UCSD-AML1 (cell line): ENCODE results near the gene AMIGO3.
"Not testable (repeated sequence)": the region's sequence is repeated elsewhere in the genome, so short reads cannot be mapped to it uniquely, and the experiment has no call there.

ENCODE experiments used
- DNase-seq: peaks from one replicate; lab custom pipeline; 2025; ENCODE audit not compliant: unreplicated experiment; lab: John Stamatoyannopoulos, UW

AMIGO3 gene

DNA sequence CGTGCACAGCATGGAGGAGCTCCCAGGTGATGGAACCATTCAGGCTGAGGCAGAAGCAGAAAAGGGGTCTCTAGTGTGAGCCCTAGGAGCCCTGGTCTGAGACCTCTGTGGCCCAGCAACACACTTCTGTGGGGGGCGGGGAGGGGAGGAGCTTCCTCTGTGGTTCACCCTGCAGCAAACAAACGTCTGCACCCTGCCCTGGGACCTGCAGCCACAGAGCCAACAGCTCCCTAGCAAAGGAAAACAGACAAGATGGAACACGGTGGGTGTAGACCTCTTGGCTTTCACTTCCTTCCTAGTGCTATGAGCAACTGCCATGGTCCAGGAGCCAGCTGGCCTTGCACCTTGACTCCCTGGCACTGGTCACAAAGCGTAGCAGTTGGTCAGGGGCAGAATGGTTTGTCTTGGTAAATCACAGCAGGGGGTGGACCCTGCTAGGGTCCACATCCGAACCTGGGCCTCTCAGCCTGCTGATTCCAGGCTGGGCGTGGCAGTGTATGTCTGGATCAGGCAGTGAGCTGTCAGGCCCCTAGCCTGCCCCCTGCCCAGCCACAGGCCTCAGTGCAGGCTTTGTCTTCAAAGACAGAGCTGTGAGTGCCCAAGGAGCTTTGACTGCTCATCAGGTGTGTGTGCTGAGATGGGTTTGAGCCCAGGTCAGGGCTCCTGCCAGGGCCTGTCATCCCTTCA lies 6.7 kb downstream of the AMIGO3 start:
- no peak for DNase-seq

DNA sequence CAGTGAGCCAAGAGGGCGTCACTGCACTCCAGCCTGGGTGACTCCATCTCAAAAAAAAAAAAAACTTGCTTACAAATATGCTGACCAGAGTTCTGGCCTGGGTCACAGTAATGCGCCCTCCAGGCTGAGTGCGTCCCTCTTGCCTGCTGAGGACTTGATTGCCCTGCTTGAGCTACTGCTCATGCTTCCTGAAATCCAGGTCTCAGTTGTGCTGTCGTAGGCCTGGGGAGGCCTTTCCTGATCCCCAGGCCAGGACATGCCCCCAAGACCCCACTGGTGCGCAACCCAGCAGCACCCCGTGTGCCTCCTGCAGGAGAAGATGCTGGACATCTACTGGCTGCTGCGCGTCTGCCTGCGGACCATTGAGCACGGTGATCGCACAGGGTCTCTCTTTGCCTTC lies 7.3 kb downstream of the AMIGO3 start:
- DNase-seq = no peak

DNA sequence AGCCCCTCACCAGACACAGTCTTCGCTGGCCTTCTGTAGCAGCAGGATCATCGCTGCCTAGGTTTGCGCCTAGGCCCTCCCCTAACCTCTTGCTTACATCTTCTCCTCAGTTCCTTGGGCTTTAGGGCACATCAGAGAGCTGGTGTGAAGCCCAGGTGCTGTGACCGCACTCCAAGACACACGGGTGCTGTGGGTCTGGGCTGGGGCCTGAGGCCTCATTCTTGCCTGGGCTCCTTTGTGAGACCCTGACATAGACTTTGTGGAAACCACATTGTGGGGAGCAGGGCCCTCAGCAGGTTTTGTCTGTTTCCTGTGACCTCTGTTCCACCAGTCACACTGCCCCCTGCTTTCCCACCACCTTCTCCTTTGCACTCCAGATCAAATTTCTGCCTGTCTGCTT lies 8.0 kb downstream of the AMIGO3 start:
- DNase-seq = no peak

DNA sequence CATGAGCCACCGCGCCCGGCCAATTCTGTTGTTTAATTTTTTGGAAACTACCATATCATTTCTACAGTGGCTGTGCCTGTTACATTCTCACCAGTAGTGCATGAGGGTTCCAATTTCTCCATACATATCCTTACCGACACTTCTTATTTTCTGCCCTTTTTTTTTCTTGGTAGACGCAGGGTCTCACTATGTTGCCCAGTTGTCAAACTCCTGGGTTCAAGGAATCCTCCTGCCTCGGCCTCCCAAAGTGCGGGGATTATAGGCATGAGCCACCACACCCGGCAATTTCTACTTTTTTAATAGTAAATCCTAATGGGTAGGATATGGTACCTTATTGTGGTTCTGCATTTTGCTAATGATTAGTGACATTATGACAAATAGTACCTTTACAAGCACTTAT lies 9.6 kb downstream of the AMIGO3 start:
- DNase-seq = no peak

DNA sequence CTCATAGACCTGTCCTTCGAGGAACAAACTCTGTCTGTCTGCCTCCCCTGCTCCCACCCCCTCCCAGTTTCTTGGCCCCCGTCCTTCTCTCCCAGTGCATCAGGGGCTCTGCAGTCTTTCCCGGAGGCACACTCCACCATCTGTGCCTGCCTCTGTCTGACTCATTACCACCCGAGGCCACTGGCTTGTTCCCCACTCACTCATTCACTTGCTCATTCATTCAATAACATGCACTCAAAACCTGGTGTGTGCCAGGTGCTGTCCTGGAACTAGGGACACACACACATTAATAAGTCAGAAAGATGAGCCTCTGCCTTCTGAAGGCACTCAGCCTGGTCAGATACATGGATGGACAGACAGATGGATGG lies 12.4 kb downstream of the AMIGO3 start:
- no peak for DNase-seq

DNA sequence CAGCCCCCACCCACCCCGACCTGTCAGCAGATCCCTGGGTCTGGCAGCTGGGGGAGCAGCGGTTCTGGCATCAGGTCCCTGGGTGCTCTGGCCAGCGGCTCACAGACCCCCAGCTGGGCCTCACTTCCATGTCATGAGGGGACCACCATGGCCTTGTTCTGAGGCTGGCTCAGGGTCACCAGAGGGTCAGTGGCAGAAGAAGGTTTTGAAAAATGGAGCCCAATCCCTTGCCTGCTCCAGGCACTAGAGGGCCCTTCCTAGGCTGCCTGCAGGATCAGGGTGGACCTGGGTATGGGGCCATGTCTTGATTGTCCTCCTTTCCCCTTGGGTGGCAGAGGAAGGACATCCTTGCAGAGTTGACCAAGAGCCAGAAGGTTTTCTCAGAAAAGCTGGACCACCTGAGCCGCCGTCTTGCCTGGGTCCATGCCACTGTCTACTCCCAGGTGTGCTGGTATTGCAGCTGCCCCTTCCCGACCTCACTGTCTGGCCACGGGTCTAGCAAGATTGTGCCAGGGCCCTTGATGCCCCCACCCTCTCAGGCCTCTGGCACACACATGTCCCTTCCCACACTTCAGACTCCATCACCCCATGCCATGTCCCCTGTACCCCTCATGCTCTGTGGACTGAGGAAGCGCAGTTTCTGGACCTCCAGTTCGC lies 12.9 kb downstream of the AMIGO3 start:
- DNase-seq = no peak

DNA sequence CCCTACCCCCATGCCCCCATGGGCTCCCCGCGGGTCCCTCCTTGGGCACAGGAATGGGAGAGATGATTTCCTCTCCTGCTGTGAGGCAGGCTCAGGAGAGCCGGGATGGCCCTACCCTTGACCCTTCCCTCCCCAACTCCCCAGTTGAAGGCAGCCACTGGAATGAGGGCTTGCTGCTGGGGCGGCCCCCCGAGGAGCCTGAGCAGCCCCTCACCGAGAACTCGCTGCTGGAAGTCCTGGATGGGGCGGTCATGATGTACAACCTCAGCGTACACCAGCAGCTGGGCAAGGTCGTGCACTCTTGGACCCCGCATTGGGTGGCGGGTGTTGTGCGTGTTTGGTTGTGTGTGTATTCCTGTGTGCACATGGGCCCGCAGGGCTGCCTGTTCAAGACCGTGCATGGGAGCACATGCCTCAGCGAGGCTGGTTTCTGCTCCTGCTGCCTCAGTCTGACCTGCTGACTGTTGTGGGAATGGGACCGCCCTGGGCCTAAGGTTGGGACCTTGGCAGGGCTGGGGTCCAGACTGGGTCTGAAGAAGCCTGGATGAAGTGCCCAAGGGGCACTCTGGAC lies 14.0 kb downstream of the AMIGO3 start:
- DNase-seq = no peak

DNA sequence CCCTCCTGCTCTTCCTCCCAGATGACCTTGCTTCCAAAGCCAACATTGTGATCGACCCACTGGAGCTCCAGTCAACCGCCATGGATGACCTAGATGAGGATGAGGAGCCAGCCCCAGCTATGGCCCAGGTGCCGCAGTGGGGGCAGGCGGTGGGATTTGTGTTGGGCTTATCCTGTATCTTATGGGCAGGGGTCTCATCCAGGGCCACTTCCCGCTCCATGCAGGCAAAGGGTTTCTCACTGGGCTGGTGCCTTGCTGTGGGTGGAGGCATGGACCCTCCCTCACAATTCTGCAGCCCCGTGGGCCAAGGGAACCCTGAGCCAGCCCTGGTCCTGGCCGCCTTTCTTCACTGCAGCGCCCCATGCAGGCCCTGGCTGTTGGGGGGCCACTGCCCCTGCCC lies 14.9 kb downstream of the AMIGO3 start:
- DNase-seq = no peak

DNA sequence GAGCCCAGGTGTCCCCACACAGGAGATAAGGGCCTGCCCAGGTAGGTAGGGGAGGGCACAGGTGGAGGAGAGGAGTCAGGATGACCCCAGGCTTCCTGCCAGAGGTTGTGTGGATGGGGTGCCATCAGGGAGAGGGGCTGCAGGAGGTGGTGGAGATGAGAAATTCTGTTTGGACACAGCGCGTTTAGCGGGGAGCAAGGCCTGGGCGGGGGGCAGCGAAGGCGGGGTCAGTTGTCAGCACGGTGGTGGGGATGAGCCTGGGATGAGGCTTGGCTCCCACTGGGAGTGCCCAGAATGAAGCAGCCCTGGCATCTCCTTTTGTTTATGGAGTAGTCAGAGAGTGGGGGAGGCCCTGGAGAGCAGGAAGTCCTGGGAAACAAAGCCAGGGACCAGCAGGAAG lies 15.5 kb downstream of the AMIGO3 start:
- no peak for DNase-seq

DNA sequence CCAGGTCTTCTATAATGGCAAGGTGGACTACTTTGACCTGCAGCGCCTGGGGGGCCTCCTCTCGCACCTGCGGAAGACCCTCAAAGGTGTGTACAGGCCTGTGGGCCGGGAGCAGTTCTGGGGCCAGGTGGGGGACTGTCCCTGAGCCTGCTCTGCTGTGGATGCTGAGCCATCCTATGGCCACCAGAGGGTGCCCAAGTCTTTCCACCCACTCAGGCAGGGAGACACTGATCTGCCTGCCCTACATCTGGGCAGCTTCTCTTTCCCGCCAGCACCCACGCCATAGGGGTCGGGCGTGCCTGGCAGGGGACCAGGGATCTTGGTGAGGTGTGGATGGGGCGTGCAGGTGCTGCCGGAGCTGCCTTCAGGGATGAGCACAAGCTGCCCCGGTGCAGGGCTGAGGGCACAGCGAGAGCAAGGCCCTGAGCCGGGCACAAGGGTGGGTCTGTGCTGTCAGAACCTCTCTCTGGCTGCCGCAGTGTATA lies 16.0 kb downstream of the AMIGO3 start:
- peak; percentile 59 for DNase-seq

DNA sequence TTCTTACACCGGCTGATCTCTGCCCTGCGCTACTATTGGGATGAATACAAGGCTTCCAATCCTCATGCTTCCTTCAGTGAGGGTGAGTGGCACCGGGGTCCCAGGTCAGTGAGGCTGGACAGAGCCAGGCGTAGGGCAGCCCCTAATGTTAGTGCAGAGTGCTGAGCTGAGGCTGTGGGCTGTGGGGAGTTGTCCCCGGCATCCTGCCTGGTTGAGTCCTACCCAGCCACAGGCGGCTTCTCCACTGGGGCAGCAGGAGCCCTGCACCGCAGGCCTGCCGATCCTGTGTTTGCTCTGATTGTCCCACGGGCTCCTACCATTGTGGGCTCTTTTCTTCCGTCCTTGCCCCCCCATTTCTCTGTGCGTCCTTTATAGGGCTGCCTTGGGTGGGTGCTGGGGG lies 16.8 kb downstream of the AMIGO3 start:
- no peak for DNase-seq

DNA sequence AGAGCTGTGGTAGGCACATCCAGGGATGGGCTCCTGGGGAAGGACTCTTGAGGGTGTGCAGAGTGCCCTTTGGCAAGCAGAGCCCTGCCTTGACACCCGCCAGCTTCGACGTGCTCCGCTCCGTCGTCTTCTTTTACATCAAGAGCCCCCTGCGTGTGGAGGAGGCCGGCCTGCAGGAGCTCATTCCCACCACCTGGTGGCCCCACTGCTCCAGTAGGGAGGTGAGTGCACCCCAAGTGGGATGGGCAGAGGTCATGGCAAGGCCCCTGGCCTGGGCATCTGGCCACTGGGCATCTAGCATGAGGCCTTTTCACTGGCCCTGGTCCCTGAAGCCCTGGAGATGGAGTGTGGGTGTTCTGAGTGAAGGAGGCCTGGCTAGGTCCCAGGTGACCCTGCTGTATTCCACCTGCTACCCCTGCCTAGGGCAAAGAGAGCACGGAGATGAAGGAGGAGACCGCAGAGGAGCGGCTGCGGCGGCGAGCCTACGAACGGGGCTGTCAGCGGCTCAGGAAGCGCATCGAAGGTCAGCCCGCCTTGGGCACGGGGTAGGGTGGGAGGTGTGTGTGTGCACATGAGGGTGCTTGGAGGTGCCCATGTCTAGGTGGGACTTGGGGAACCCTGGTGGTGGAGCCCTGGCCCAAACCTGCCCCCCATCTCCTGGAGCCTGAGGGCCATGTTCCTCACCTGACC lies 18.0 kb downstream of the AMIGO3 start:
- DNase-seq = no peak

DNA sequence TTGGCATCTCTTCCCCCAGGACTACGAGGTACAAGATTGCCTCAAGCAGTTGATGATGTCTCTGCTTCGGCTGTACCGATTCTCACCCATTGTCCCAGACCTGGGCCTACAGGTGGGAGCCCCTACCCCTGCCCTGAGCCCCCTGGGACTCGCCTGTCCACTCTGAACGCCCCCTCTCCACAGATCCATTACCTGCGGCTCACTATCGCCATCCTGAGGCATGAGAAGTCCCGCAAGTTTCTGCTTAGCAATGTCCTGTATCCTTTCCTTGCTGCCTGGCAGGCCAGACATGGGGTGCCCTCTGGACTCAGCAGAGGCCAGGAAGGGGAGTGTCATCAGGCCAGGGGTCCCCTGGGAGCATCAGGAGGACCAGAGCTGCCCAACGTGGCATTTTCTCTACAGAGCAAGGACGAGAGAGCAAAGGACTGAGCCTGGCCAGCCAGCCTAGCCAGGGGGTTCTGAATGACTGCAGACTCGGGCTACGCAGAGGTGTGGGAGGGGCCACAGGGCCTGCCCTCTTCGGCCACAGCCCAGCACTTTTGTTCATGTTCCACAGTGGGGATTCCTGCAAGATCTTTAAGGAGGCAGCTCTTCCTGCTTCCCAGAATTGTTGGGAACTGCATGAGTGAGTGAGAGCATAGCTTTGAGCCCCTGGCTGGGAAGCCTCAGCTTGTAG lies 18.9 kb downstream of the AMIGO3 start:
- no peak for DNase-seq

DNA sequence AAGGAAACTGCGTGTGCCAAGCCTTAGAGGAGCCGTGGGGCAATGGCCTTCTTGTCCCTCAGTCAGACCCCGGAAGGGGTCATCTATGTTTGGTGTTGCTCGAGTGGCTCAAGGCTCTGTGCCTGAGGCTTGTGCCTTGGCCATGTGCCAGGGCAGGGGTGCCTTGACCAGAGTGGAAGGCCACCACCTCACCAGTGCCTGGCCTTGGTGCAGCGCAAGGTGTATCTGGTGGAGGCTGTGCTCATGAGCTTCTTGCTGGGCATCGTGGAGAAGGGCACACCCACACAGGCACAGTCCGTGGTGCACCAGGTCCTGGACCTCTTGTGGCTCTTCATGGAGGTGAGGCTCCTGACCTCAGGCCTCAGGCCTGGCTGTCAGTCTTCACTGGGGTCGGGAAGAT lies 19.5 kb downstream of the AMIGO3 start:
- DNase-seq = no peak

DNA sequence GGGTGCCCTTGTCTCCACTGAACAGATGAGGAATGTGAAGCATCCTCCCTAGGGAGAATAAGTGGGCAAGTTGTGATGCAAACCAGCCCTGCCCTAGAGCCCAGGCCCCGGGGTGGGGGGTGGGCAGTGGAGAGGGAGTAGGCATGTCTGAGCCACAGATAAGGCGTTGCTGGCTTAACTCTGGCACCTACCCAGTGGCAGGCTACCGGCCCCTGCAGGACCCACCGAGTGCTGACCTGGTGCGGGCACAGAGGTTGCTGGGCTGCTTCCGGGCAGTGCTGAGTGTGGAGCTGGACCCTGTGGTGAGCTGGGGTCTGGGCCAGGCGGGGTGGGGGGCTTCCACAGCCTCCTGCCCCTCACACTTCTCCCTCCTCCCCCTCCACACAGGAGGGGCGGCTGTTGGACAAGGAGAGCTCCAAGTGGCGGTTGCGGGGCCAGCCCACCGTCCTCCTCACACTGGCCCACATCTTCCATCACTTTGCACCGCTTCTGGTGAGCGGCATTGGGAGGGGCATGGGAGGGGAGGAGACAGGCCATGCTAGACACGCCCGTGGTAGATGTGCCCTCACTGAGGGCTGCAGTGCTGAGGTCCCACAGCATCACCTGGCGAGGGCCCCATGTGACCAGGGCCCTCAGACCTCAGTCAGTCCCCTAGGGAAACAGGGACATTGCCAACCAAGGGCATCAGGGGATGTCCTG lies 20.1 kb downstream of the AMIGO3 start:
- no peak for DNase-seq

DNA sequence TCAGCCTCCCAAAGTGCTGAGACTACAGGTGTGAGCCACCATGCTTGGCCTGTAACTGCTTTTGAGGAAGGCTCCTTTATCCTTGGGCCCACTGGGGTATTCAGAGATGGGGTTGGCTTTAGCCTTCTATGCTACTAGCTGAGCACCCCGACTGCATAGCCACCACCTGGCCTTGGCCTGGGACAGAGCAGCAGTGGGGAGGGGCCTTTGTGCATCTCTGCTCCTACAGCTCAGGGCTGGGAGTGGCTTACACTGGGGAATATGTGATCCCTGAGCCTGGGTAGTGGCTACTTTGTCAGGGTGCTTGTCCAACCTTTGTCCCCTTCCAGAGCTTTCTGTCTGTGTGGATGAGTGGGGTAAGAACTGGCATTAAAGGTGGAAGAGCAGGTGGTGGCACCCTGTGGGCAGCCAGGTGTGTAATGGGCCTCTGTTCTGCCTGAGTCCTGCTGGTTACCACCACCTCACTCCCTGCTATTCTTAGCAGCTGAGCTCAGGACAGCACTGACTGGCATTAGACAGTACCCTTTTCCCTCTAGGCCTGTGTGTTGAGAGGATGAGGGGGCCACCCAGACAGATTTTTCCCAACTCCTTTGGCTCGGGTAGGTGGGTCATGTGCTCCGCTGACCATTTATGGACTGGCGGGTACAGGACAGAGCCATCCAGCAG lies 24.0 kb downstream of the AMIGO3 start:
- not testable (repeated sequence) for DNase-seq

DNA sequence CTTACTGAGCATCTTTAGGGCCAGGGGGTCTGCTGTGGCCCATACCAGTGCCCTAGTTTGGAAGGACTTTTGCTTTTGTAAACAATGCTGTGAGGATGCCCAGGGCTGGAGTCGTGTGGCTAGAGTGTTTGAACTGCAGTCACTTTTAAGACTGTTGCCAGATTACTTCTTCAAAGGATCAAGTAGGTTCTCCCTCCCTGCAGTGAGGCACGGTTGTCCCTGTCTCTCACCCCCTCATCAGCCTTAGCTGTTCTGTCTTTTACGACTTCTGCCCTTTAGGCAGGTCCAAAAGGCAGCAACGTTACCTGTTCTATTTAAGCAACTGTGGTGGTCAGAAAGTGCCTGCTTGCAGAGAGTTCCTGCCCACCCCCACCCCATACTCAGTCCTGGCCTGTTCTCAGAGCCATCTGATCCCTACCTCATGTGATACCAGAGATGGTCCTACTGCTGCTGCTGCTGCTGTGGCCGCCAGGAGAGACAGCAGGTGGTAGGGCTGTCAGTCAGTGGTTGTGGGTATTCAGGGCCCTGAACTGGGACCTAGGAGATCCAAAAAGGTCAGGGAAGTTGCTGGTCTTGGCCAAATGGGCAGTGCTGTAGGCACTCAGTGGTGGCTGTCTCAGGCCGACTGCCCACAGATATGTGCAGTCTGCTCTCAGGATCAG lies 24.9 kb downstream of the AMIGO3 start:
- not testable (repeated sequence) for DNase-seq

DNA sequence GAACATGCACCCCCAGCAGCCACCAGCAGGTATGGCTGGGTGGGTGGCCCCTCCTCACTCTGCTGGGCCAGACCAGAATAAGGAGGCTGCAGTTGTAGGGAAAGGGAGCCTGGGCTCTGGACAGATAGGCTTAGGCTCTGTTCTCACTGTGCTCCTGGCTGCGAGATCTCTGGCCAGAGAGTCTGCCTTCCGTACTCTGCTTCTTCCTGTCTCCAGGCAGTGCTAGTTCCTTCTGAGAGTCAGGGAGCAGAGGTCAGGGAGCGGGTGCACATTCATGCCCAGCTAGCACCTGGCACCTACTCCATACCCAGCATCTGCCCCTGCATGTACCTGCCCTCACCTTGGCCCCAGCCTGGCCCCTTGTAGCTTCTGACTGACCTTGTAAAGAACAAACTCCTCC lies 28.0 kb downstream of the AMIGO3 start:
- not testable (repeated sequence) for DNase-seq

DNA sequence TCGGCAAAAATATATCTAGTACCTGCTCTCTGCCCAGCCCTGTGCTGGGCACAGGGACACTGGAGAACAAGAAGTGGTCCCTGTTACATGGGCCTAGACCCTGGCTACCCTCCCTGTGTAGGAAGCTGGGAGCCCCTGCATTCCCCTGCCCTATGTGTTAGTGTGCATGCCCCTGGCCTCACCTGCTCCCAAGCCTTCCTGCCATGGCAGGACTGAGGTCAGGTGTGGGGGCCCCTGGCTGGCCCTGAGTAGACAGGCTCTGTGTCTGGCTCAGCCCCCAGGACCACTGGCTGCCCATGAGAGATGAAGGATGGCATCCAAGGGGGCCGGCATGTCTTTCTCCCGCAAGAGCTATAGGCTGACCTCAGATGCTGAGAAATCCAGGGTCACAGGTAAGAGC lies 28.6 kb downstream of the AMIGO3 start:
- not testable (repeated sequence) for DNase-seq
